Activated naive CD8-positive, alpha-beta T cell treated with anti-CD3 and anti-CD28 coated beads, Interleukin-2, amount 50 U/mL, for 24 hours (primary cell): ENCODE data around the gene BCL2L15.
"Not testable (repeated sequence)": the region's sequence is repeated elsewhere in the genome, so short reads cannot be mapped to it uniquely, and the experiment has no call there.

Source experiments
- ATAC-seq: fragments of 150-1000 bp; cut with Tn5 transposase; one replicate; pipeline ENCODE4 v1.10.0; 2021
- DNase-seq: peaks from one replicate; pipeline ENCODE4 v3.0.0; 2021
- H3K27ac Mint-ChIP-seq: one replicate; pipeline ENCODE4 v1.8.0; 2021; ENCODE audit warnings: mild to moderate bottlenecking, mixed read lengths
- H3K27me3 Mint-ChIP-seq: one replicate; pipeline ENCODE4 v1.8.0; 2021; ENCODE audit warnings: mixed read lengths
- H3K36me3 Mint-ChIP-seq: one replicate; pipeline ENCODE4 v1.8.0; 2021; ENCODE audit warnings: low read depth, mixed read lengths
- H3K4me1 Mint-ChIP-seq: one replicate; pipeline ENCODE4 v1.8.0; 2021; ENCODE audit warnings: mixed read lengths
- H3K4me3 Mint-ChIP-seq: one replicate; pipeline ENCODE4 v1.8.0; 2021; ENCODE audit warnings: mild to moderate bottlenecking, moderate library complexity, mixed read lengths
- H3K9me3 Mint-ChIP-seq: one replicate; pipeline ENCODE4 v1.8.0; 2021; ENCODE audit warnings: mixed read lengths

Gene BCL2L15

DNA sequence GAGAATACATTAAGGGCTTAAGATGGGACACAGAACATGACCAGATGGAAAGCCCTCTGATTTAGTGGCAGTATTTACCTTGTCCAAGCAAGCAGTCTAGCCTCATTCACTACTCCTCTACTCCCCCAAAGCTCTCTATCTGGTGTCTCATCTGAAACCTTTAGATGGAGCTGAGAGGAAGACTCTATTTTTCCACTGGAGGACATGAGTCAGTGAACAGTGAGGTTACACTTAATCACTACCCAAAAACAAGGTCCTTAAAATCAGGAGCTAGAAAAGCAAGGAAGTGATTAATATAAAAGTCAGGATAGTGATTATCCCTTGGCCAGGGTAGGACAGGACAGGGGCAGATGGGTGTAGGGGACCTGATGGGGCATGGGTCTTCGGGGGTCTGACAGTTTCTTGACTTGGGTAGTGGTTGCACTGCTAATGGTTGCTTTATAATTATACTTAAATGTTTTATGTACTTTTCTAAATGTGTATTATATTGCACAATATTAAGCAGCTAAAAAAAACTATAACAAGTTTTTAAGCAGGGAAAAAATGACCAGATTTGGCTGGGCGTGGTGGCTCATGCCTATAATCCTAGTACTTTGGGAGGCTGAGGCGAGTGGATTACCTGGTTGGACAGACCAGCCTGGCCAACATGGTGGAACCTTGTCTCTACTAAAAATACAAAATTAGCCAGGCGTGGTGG lies 18.8 kb downstream of the BCL2L15 start:
- Mint-ChIP-seq H3K4me3 (peak overlapping the region; percentile 89), H3K27ac (peak overlapping the region; percentile 99), H3K36me3 (peaks cover 56% of the 10 kb centered on the region), H3K27me3 (no peaks in the 10 kb centered on the region), H3K4me1 (peaks cover 70% of the 10 kb centered on the region), H3K9me3 (no peaks in the 10 kb centered on the region)
- peak; percentile 79 for ATAC-seq
- DNase-seq, result no peak

DNA sequence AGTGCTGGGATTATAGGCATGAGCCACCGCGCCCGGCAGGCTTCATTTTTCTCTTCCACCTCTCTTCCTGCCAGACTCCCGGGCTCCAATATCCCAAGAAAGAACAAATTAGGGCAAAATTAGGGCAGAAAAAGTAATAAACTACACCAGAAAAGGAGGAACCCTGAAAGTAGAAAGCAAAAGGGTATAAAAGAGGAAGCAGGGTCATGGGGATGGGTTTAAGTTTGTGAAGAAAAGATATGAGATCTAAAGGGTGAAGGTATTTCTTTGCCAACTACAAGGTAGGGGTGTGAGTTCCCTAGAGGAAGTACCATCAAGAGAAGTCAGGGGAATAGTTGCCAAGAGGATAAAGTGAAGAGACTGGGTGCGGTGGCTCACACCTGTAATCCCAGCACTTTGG lies 25.7 kb downstream of the BCL2L15 start:
- H3K4me1 Mint-ChIP-seq, result peaks cover 61% of the 10 kb centered on the region

DNA sequence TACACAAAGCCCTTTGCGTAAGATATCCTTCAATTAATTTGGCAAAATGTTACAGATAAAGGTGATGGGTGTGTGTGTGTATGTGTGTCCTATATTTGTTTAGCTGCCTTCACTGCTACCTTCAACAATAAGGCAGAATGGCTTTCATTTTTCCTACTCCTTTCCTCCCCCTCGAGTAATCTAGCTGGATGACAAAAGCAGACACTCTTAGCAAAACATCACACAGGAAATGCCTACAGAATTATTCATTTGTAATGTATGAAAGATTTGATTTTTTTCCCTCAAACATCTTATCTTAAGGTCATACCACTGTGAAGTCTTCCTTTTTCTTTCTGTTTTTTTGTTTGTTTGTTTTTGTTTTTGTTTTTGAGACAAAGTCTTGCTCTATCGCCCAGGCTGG lies 26.5 kb downstream of the BCL2L15 start:
- H3K27ac Mint-ChIP-seq, result peak overlapping the region; percentile 57
- peaks cover 74% of the 10 kb centered on the region for H3K36me3 Mint-ChIP-seq
- DNase-seq, result no peak
- no peak for ATAC-seq
- no peaks in the 10 kb centered on the region for H3K9me3 Mint-ChIP-seq
- no peaks in the 10 kb centered on the region for H3K27me3 Mint-ChIP-seq
- H3K4me1 Mint-ChIP-seq, result peaks cover 56% of the 10 kb centered on the region
- H3K4me3 Mint-ChIP-seq, result no peak overlapping the region

More for the DNA sequence above, 25.7 kb downstream of the BCL2L15 start:
- Mint-ChIP-seq H3K27ac (peak overlapping the region; percentile 77), H3K27me3 (no peaks in the 10 kb centered on the region), H3K36me3 (peaks cover 68% of the 10 kb centered on the region), H3K4me3 (no peak overlapping the region), H3K9me3 (no peaks in the 10 kb centered on the region)
- DNase-seq (no peak), ATAC-seq (no peak)

GRCh38 chr1:113859478-113860175 lies 27.8 kb downstream of the BCL2L15 start:
- Mint-ChIP-seq H3K36me3 (peaks cover 71% of the 10 kb centered on the region), H3K27ac (peak overlapping the region; percentile 57), H3K4me1 (peaks cover 48% of the 10 kb centered on the region), H3K27me3 (no peaks in the 10 kb centered on the region), H3K9me3 (no peaks in the 10 kb centered on the region), H3K4me3 (peak overlapping the region; percentile 37)
- peak; percentile 63 for ATAC-seq
- no peak for DNase-seq

DNA sequence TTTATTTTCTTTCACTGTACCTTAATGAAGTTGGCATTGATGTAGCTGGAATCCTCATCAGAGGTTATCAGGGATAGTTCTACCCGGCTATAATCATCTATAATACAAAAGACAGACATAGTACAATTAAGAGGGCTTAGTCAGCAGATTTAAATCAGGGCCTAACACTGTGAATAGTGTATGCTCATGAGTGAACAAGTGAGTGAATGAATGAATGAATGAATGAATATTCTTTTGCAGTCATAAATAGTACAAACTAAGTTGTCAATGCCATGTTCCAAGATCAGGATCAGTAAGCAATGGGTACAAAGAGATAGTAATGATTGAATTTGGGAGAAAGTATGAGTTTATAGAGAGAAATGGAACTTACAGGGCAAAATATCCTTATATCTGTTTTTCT lies 28.4 kb downstream of the BCL2L15 start:
- no peak for ATAC-seq
- Mint-ChIP-seq H3K4me3 (no peak overlapping the region), H3K9me3 (no peaks in the 10 kb centered on the region), H3K27ac (peak overlapping the region; percentile 23), H3K36me3 (peaks cover 71% of the 10 kb centered on the region), H3K27me3 (no peaks in the 10 kb centered on the region), H3K4me1 (peaks cover 53% of the 10 kb centered on the region)
- DNase-seq, result no peak

DNA sequence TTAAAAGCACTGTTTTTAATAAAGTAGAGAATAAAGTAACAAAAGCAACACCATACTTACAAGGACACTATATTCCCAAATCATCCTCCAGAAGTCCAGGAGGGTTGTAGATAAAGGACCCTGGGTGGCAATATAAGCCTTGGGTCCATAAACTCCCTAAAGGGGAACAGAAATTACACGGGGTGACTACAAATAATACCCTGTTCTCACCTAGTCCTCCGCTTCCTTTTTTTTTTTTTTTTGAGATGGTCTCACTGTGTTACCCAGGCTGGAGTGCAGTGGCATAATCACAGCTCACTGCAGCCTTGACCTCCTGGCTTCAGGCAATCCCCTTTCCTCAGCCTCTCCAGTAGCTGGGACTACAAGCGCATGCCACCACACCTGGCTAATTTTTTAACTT lies 29.0 kb downstream of the BCL2L15 start:
- DNase-seq (no peak), ATAC-seq (no peak)
- Mint-ChIP-seq H3K27me3 (no peaks in the 10 kb centered on the region), H3K4me1 (peaks cover 49% of the 10 kb centered on the region), H3K4me3 (no peak overlapping the region), H3K36me3 (peaks cover 70% of the 10 kb centered on the region), H3K9me3 (no peaks in the 10 kb centered on the region), H3K27ac (no peak overlapping the region)

- DNase-seq (no peak), ATAC-seq (no peak)
- Mint-ChIP-seq H3K27me3 (no peaks in the 10 kb centered on the region), H3K4me3 (no peak overlapping the region), H3K9me3 (no peaks in the 10 kb centered on the region), H3K4me1 (peaks cover 46% of the 10 kb centered on the region), H3K36me3 (peaks cover 69% of the 10 kb centered on the region), H3K27ac (peak overlapping the region; percentile 44)
Measured at GRCh38 chr1:113857776-113858175, 29.6 kb downstream of the BCL2L15 start.

GRCh38 chr1:113856401-113856790 lies 31.0 kb downstream of the BCL2L15 start:
- no peaks in the 10 kb centered on the region for H3K9me3 Mint-ChIP-seq
- no peak for DNase-seq
- H3K27me3 Mint-ChIP-seq, result no peaks in the 10 kb centered on the region
- peaks cover 41% of the 10 kb centered on the region for H3K4me1 Mint-ChIP-seq
- H3K4me3 Mint-ChIP-seq, result no peak overlapping the region
- peaks cover 72% of the 10 kb centered on the region for H3K36me3 Mint-ChIP-seq
- ATAC-seq, result no peak
- H3K27ac Mint-ChIP-seq, result no peak overlapping the region

DNA sequence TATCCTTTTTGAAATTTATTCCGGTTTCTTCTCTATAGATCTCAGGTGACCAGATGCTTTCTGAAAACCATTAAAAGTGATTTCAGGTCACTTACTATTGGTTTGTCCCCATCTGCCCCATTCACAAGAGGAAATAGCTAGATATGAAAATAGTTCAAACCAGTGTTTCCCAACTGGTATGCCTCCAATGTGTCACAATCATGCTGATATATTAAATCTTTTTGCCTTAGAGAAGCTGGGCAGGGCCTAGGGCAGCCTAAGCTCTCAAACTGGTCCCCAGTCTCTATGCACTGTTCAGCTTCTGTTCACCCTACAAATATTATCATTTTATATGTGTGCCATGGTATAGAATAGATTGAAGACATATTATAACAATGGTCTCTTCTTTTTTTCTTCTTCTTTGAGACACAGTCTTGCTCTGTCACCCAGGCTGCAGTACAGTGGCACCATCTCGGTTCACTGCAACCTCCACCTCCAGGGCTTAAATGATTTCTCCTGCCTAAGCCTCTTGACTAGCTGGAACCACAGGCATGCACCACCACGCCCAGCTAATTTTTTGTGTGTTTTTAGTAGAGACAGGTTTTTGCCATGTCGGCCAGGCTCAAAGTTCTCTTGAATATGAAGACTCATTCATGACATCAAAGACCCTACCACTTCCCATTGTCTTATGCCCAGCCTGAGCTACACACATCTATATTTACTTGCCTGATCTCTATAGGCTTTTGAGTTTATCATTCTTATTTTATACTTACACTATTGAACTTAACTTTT lies 31.6 kb downstream of the BCL2L15 start:
- Mint-ChIP-seq H3K4me1 (peaks cover 43% of the 10 kb centered on the region), H3K9me3 (no peaks in the 10 kb centered on the region), H3K36me3 (peaks cover 73% of the 10 kb centered on the region), H3K4me3 (no peak overlapping the region), H3K27ac (no peak overlapping the region), H3K27me3 (no peaks in the 10 kb centered on the region)
- no peak for ATAC-seq
- DNase-seq, result no peak

- H3K9me3 Mint-ChIP-seq, result no peaks in the 10 kb centered on the region
- ATAC-seq (no peak), DNase-seq (no peak)
- H3K27me3 Mint-ChIP-seq, result no peaks in the 10 kb centered on the region
- H3K4me1 Mint-ChIP-seq, result peaks cover 36% of the 10 kb centered on the region
- peaks cover 72% of the 10 kb centered on the region for H3K36me3 Mint-ChIP-seq
- peak overlapping the region; percentile 3 for H3K27ac Mint-ChIP-seq
- H3K4me3 Mint-ChIP-seq, result no peak overlapping the region
Measured at GRCh38 chr1:113854234-113854633, 33.1 kb downstream of the BCL2L15 start.

- Mint-ChIP-seq H3K4me1 (peaks cover 30% of the 10 kb centered on the region), H3K36me3 (peaks cover 75% of the 10 kb centered on the region)
- DNase-seq, H3K27ac Mint-ChIP-seq, H3K9me3 Mint-ChIP-seq, H3K4me3 Mint-ChIP-seq, H3K27me3 Mint-ChIP-seq, ATAC-seq: not testable (repeated sequence)
Measured at GRCh38 chr1:113852694-113853093, 34.7 kb downstream of the BCL2L15 start.

GRCh38 chr1:113850127-113850796 lies 37.1 kb downstream of the BCL2L15 start:
- H3K9me3 Mint-ChIP-seq, result no peaks in the 10 kb centered on the region

GRCh38 chr1:113849072-113849471 lies 38.3 kb downstream of the BCL2L15 start:
- no peak overlapping the region for H3K27ac Mint-ChIP-seq
- no peaks in the 10 kb centered on the region for H3K9me3 Mint-ChIP-seq
- H3K36me3 Mint-ChIP-seq, result peaks cover 68% of the 10 kb centered on the region
- ATAC-seq (no peak), DNase-seq (no peak)
- H3K4me1 Mint-ChIP-seq, result peaks cover 21% of the 10 kb centered on the region
- H3K27me3 Mint-ChIP-seq, result no peaks in the 10 kb centered on the region
- H3K4me3 Mint-ChIP-seq, result no peak overlapping the region

More at GRCh38 chr1:113850127-113850796, 37.1 kb downstream of the BCL2L15 start:
- Mint-ChIP-seq H3K27me3 (no peaks in the 10 kb centered on the region), H3K36me3 (peaks cover 75% of the 10 kb centered on the region), H3K4me1 (peaks cover 28% of the 10 kb centered on the region), H3K4me3 (no peak overlapping the region), H3K27ac (peak overlapping the region; percentile 73)
- no peak for ATAC-seq
- no peak for DNase-seq

DNA sequence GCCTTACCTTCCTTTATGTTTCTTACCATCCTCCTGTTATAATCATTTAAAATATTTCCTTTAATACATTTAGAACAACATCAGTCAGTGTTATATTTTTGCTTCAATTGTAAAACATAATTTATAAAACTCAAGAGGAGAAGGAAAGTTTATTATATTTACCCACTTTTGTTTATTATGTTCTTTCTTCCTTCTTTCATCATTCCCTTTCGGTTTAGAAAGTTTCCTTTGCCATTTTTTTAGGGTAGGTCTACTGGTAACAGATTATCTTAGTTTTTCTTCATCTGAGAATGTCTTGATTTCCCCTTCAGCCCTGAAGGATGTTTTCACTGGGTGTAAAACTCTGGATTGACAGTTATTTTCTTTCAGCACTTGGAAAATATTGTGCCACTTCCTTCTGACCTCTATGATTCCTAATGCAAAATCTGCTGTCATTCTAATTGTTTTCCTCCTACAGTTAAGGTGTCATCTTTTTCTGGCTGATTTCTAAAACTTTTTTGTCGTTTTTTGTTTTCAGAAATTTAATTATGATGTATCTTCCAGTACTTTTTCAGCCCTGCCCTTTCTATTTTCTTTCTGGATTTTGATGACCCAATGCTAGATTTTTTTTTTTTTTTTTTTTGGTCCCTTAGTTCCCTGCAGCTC lies 40.9 kb downstream of the BCL2L15 start:
- DNase-seq, result no peak
- Mint-ChIP-seq H3K9me3 (no peaks in the 10 kb centered on the region), H3K27ac (peak overlapping the region; percentile 29), H3K27me3 (no peaks in the 10 kb centered on the region), H3K4me3 (no peak overlapping the region), H3K36me3 (peaks cover 66% of the 10 kb centered on the region), H3K4me1 (peaks cover 16% of the 10 kb centered on the region)
- ATAC-seq, result no peak
